Fibroblast of mammary gland (primary cell): ENCODE results near the gene TEX14.
A peak's percentile ranks its signal among the peaks of the same experiment; 100 is the strongest.

Experiments
- DNase-seq: peaks from one replicate; pipeline ENCODE4 v3.0.0-alpha.2; 2010; ENCODE audit warnings: low read depth
- H3K4me3 ChIP-seq: 2 replicates; pipeline ENCODE4 v1.5.1; 2011; ENCODE audit warnings: low read depth, mild to moderate bottlenecking, low read length, moderate library complexity; ENCODE audit not compliant: control insufficient read depth
- CTCF ChIP-seq: conservative IDR thresholded peaks from 2 replicates; pipeline ENCODE4 v1.5.1; 2011; ENCODE audit warnings: low read depth, low read length, inconsistent platforms; ENCODE audit not compliant: control insufficient read depth, insufficient read depth

TEX14 gene

GRCh38 chr17:58702708-58703107 lies 10.9 kb upstream of the TEX14 start:
- no peak overlapping the region for H3K4me3 ChIP-seq
- TF ChIP-seq CTCF = no peak
- DNase-seq = no peak

- no peak for TF ChIP-seq CTCF
- DNase-seq = no peak
Observed at GRCh38 chr17:58702045-58702476, 10.2 kb upstream of the TEX14 start.

GRCh38 chr17:58699771-58700170 lies 7.9 kb upstream of the TEX14 start:
- H3K4me3 ChIP-seq = no peak overlapping the region
- no peak for TF ChIP-seq CTCF
- no peak for DNase-seq

More at GRCh38 chr17:58702045-58702476, 10.2 kb upstream of the TEX14 start:
- H3K4me3 ChIP-seq = no peak overlapping the region

GRCh38 chr17:58694826-58695225 lies 3.0 kb upstream of the TEX14 start:
- H3K4me3 ChIP-seq = no peak overlapping the region
- no peak for TF ChIP-seq CTCF
- DNase-seq = no peak

- no peak for TF ChIP-seq CTCF
- no peak overlapping the region for H3K4me3 ChIP-seq
- no peak for DNase-seq
Observed at GRCh38 chr17:58694302-58694701, 2.5 kb upstream of the TEX14 start.

GRCh38 chr17:58693751-58694150 lies 1.9 kb upstream of the TEX14 start:
- no peak for DNase-seq
- peak overlapping the region; percentile 84 for H3K4me3 ChIP-seq
- TF ChIP-seq CTCF = no peak

GRCh38 chr17:58693208-58693607 lies 1.4 kb upstream of the TEX14 start:
- peak; percentile 9 for DNase-seq
- no peak for TF ChIP-seq CTCF
- H3K4me3 ChIP-seq = peak overlapping the region; percentile 84
